ENCODE measurements around the gene RBL2.

The RBL2 gene

DNA sequence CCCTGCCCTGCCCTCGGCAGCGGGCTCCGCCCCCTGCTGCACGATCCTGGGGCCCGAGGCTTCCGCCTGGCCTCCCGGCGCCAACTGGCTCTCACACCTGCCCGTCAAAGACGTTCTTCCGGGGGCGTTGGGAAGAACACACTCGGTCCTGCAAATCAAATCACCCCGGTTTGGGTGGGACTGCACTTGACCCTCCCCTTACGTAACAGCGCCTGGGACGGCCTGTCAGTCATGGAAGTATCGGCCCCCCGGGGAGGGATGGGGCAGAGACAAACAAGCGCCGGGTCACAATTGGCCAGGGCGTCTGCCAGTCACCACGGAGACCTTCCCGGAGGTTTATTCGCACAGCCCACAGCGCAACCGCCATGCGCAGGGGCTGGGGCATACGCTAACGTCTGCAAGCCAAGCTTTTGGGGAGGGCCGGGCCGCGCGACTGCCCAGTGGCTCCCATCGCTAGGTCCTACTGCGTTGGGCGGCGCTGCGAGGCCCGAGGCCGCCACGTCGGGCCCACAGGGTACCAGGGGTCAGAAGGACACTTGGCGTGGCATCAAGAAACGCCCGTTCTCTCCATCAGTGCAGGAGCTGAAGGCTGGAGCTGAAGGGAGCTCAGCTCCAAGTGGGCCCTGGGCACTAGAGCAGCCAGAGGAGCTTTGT lies 69.1 kb downstream of the RBL2 start (continued):
- no peak for TF ChIP-seq ZNF2 (tag by site-specific recombination; IDR thresholded peaks at IDR 0.05)
- TF ChIP-seq ZNF621 (tag by site-specific recombination; IDR thresholded peaks at IDR 0.05), result no peak
- TF ChIP-seq ZNF596 (tag by site-specific recombination; IDR thresholded peaks at IDR 0.05), result no peak
- no peak for TF ChIP-seq ZNF837 (tag by site-specific recombination; IDR thresholded peaks at IDR 0.05)
- no peak for TF ChIP-seq ZNF488 (tag by site-specific recombination; IDR thresholded peaks at IDR 0.05)
- TF ChIP-seq ZNF501 (tag by site-specific recombination; IDR thresholded peaks at IDR 0.05), result no peak
- TF ChIP-seq REST (tag by site-specific recombination; IDR thresholded peaks at IDR 0.05), result no peak
- 0 out of 2 replicates have a peak, but pooled peaks have one; percentile 22 for TF ChIP-seq KLF9 (tag by site-specific recombination; IDR thresholded peaks at IDR 0.05; ENCODE audit: low read depth)
- no peak for TF ChIP-seq ZNF24 (tag by site-specific recombination; IDR thresholded peaks at IDR 0.05)
- no peak for TF ChIP-seq ZNF571 (tag by site-specific recombination; IDR thresholded peaks at IDR 0.05)
- no peak for TF ChIP-seq ZNF776 (tag by site-specific recombination; IDR thresholded peaks at IDR 0.05; ENCODE audit: borderline replicate concordance)
- TF ChIP-seq ZNF223 (tag by site-specific recombination; IDR thresholded peaks at IDR 0.05), result no peak
- no peak for TF ChIP-seq SCRT1 (tag by site-specific recombination; IDR thresholded peaks at IDR 0.05; ENCODE audit: borderline replicate concordance)
- peak; percentile 90 for TF ChIP-seq GLIS2 (tag by site-specific recombination; IDR thresholded peaks at IDR 0.05)
- no peak for TF ChIP-seq ZNF416 (tag by site-specific recombination; IDR thresholded peaks at IDR 0.05)
- TF ChIP-seq ZNF423 (tag by site-specific recombination; IDR thresholded peaks at IDR 0.05), result no peak
- TF ChIP-seq, protein P1, sequence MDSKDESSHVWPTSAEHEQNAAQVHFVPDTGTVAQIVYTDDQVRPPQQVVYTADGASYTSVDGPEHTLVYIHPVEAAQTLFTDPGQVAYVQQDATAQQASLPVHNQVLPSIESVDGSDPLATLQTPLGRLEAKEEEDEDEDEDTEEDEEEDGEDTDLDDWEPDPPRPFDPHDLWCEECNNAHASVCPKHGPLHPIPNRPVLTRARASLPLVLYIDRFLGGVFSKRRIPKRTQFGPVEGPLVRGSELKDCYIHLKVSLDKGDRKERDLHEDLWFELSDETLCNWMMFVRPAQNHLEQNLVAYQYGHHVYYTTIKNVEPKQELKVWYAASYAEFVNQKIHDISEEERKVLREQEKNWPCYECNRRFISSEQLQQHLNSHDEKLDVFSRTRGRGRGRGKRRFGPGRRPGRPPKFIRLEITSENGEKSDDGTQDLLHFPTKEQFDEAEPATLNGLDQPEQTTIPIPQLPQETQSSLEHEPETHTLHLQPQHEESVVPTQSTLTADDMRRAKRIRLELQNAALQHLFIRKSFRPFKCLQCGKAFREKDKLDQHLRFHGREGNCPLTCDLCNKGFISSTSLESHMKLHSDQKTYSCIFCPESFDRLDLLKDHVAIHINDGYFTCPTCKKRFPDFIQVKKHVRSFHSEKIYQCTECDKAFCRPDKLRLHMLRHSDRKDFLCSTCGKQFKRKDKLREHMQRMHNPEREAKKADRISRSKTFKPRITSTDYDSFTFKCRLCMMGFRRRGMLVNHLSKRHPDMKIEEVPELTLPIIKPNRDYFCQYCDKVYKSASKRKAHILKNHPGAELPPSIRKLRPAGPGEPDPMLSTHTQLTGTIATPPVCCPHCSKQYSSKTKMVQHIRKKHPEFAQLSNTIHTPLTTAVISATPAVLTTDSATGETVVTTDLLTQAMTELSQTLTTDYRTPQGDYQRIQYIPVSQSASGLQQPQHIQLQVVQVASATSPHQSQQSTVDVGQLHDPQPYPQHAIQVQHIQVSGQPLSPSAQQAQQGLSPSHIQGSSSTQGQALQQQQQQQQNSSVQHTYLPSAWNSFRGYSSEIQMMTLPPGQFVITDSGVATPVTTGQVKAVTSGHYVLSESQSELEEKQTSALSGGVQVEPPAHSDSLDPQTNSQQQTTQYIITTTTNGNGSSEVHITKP (tag by site-specific recombination; IDR thresholded peaks at IDR 0.05), result peak; percentile 71
- peak; percentile 70; the same call in 1 of the 2 replicates for TF ChIP-seq ZNF629 (tag by site-specific recombination; IDR thresholded peaks at IDR 0.05)
- no peak for TF ChIP-seq ZNF707 (tag by site-specific recombination; IDR thresholded peaks at IDR 0.05)
- TF ChIP-seq ZBTB11 (tag by site-specific recombination; conservative IDR thresholded peaks at IDR 0.05; ENCODE audit: low read depth), result peak; percentile 65
- TF ChIP-seq ZNF624 (tag by site-specific recombination; IDR thresholded peaks at IDR 0.05), result no peak
- TF ChIP-seq ZNF514 (tag by site-specific recombination; IDR thresholded peaks at IDR 0.05), result no peak
- TF ChIP-seq ZNF174 (tag by site-specific recombination; IDR thresholded peaks at IDR 0.05), result no peak
- TF ChIP-seq EGR2 (tag by site-specific recombination; IDR thresholded peaks at IDR 0.05; ENCODE audit: low read depth), result peak; percentile 21
- 0 out of 2 replicates have a peak, but pooled peaks have one; percentile 61 for TF ChIP-seq ZNF792 (tag by site-specific recombination; IDR thresholded peaks at IDR 0.05)
- TF ChIP-seq ZNF670 (tag by site-specific recombination; IDR thresholded peaks at IDR 0.05; ENCODE audit: low read depth), result no peak
- no peak for TF ChIP-seq ZNF248 (tag by site-specific recombination; IDR thresholded peaks at IDR 0.05)
- TF ChIP-seq, protein P2, sequence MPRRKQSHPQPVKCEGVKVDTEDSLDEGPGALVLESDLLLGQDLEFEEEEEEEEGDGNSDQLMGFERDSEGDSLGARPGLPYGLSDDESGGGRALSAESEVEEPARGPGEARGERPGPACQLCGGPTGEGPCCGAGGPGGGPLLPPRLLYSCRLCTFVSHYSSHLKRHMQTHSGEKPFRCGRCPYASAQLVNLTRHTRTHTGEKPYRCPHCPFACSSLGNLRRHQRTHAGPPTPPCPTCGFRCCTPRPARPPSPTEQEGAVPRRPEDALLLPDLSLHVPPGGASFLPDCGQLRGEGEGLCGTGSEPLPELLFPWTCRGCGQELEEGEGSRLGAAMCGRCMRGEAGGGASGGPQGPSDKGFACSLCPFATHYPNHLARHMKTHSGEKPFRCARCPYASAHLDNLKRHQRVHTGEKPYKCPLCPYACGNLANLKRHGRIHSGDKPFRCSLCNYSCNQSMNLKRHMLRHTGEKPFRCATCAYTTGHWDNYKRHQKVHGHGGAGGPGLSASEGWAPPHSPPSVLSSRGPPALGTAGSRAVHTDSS (tag by site-specific recombination; IDR thresholded peaks at IDR 0.05), result no peak
